HG03175 (cell line): Measurements from ENCODE around the gene TTC8.
"Not testable (repeated sequence)": the region's sequence is repeated elsewhere in the genome, so short reads cannot be mapped to it uniquely, and the experiment has no call there.

ENCODE experiments used
- ATAC-seq: cut with Tn5 transposase; IDR thresholded peaks from one replicate; pipeline ENCODE4 v1.9.1; 2021; ENCODE audit warnings: mild to moderate bottlenecking, moderate library complexity; ENCODE audit not compliant: unreplicated experiment

The TTC8 gene

DNA sequence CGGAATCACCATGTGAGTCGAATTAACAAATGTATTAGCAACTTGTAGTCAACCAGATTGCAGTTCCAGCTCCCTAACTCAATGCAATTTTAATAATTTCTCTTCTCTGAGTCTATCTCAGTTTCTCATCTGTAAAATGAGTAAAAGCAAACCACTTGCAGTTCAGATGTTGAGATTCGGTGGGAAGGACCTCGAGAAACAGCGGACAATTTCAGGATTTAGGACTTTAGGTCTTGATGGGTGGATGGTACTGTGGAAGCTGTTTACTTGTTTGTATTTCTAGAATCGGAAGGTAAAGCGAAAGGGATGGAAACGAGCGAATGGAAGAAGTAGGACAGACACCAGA, 510 bp upstream of the TTC8 start:
- peak; percentile 14 for ATAC-seq

DNA sequence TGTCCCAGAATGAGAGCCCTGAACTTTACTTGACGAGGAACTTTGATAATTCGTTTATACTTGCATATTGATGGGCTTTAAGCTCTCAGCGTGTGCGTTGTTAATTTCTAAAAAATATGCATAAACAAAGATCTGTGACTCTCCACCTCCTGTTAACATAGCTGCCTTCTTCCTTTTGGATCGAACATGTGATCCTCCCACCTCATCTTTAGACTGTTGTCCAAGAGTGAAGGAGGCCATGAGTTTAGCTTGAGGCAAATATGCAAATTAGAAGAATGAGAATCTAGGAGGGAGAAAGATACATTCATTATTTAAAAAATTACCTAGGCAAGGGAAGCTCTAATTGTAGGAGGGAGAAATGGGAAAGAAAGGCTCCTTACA, 617 bp downstream of the TTC8 start:
- ATAC-seq, result no peak

DNA sequence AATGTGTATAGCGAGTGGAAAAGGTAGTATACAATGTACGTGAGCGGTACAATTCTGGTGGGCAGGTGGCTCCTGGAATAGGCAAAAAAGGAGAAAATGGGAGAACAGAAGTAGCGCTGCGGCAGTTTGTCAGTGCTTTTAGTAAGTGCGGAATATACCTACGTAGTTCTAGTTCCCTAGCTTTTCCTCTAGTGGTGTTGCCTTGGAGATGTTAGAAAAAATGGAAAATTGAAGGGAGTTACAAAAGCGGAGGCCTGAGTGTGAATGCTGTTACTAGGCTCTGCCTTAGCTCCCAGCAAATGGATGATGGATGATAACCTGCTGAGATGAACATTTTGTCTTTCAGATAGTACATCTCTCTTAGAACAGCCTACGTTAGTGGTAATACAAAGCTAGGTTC, 1.1 kb downstream of the TTC8 start:
- ATAC-seq, result no peak

DNA sequence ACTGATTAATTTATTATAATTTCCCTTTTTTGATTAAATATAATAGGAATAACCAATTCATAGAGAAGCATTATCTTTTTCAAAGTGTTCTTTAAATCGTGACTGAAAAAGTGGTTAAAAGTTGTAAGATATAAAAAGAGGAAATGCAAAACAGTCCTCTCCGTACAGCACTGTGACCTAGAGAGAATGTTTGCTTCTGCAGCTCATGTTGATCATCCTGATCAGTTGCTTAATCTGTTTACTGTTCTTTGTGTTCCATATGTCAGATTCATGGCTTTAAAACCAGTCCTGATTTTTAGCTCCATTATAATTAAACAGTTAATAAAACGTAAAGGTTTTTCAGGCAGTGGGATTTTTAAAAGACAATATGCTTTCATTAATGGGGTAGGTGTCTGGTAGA, 4.7 kb downstream of the TTC8 start:
- no peak for ATAC-seq

DNA sequence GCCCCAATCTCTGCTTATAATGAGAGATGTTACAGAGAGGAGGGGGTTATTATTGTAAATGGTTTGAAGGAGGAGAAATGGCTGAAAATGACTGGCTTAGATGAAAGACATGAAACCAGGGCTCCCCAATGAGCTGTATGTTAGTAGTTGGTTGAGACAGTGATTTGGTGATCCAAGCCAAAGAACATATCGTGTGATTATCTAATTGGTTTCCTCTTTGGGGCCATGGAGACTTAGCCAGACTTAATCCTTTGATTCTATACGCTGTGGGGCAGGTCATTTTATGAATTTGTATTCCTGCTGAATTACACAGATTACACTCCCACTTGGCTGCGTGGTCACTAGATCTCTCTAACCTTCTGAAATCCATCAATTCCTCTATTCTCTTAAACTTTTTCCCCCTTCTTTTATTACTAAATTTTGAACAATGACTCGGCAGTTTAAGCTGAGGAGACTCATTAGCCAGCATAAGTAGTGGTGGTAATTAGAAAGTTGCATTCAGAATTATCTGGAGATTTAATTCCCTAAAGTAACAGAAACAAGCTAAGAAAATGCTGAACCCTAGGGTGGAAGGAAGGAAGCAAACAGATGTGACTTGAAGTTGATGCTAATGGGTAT, 5.3 kb downstream of the TTC8 start:
- no peak for ATAC-seq

DNA sequence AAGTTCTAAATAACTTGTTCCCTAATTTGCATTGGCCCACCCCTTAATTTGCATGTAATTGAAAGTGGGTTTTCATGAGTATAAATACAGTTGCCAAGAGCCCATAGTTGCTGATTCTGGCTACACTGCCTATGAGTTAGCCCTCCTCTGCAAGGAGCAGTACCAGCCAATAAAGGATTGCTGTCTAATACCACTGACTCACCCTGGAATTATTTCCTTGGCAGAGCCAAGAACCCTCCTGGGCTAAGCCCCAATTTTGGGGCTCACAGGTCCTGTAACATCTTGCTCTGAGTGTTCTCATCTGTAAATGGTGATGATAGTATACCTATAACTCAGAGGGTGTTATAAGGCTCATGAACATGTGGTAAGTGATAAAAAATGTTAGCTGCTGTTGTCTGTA, 6.8 kb downstream of the TTC8 start:
- no peak for ATAC-seq

DNA sequence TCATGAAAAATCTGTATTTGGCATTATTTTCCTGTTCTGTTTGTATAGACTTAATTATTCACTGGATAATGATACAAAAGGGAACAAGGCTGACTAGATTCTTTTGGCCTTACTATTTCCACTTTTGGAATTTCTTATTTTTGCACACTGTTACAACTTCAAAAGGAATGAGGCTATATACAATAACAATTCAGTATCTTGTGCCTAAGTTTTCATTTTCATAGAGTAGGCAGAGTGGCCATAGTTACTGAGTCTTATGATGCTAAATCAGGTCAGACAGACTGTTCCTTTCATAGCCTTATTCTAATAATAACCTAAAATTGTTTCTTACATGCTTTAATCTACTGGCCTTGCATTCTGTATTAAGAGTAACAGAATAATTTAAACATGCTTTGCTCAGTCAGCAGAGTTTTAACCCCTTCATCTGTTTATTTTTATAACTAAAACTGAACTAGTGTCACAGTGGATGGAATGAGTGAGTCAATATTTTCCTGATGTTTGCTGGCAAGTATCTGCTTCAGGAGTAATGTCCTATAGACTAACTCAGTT, 10.5 kb downstream of the TTC8 start:
- no peak for ATAC-seq

DNA sequence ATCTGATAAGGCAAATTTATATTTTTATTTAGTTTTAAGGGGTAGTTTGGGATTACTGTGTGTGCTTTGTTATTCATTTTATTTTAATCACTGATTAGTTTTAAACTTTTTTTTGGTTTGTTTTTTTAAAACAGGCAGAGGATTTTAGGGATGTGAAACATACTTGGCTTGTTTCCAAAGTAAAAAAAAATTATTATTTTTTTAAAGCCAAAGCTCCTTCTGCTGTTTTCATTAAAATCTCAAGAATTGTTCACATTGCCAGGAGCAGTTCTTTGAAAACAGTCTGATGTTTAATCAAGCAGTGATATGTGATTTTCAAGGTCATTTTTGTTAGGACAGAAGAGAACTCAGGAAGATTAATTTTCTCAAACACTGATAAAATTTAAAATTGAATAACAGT, 11.2 kb downstream of the TTC8 start:
- ATAC-seq, result no peak

DNA sequence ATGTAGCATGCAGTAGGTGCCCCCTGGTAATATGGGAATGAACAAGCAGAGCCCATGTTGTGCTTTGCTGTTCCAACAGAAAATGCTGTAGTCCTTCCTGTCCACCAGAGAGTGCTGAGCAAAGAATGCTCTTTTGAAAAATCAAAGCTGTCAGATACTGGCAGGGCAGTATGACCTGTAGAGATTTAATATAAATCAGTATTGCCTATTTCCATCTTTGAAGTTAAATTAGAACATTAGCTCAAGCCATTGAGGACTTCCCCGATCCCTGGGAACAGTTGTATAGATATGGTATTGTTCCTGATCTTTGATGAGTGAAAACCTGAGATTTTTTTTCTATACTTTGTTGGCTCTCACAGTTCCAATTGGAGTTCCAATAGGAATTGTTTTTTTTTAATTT, 13.0 kb downstream of the TTC8 start:
- no peak for ATAC-seq

DNA sequence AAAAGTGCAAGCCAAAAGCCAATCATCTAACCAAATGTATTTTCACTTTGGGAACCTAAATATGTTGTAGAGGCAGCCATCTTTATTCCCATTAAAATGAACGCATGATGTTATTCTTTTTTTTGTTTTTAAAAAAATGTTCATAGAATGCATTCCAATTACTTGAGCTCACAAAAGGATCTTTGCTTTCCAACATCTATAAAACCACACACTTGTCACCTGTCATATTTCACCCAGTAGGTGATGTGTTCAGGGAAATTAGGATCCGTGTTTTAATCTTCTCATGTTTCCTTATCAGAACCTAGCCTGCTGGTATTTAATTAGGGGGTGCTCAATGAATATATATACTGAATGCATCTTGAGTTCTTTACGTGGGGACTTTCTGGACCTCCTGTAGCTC, 13.6 kb downstream of the TTC8 start:
- no peak for ATAC-seq

DNA sequence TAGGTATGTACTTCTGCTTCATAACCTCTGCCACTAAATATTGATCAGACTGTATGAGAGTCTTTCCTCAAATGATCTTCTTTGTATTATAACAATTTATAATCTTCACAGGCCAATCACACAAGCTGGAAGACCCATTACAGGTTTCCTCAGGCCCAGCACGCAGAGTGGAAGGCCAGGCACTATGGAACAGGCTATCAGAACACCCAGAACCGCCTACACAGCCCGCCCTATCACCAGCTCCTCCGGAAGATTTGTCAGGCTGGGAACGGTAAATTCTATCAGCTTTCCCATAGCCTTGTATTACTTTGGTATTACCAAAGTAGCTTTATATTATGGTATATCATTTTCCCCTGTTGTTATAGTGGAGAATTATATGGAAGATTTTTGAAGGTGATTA, 16.5 kb downstream of the TTC8 start:
- ATAC-seq, result no peak

DNA sequence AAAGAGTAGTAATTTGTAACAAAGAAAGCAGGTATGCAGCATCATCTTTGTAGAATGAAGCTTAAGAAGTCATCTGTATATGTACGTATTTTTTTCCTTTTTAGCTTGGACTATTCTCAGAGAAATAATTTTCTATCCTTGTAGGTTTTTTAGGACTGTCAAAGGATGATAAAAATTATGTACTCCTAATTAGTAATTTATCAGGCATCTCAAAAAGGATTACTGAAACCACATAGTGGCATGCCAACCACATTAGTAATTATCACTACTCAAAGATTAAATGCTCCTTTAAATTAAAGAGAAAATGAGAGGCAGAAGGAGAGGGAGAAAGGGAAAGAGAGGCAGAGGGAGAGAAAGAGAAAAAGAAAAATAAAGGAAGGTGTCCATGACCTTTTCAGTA, 17.3 kb downstream of the TTC8 start:
- no peak for ATAC-seq

DNA sequence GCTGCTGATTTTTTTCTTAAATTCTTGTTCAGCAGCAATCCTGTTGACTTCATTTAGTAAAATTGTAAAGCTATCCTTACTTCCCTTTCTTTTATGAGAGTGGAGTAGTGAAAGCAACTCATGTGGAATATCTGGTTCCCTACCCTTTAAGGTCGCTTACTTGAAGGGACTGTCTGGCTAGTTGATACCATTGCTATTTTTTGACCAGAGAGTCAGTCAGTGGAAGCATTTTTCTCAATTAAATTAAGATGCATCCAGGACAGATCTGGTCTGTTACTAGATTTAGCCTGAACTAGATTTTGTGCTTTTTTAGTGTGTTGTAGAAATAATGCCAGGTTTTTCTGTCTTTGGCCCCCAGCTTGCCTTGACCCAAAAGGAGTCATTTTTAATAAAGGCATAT, 18.0 kb downstream of the TTC8 start:
- ATAC-seq, result no peak

DNA sequence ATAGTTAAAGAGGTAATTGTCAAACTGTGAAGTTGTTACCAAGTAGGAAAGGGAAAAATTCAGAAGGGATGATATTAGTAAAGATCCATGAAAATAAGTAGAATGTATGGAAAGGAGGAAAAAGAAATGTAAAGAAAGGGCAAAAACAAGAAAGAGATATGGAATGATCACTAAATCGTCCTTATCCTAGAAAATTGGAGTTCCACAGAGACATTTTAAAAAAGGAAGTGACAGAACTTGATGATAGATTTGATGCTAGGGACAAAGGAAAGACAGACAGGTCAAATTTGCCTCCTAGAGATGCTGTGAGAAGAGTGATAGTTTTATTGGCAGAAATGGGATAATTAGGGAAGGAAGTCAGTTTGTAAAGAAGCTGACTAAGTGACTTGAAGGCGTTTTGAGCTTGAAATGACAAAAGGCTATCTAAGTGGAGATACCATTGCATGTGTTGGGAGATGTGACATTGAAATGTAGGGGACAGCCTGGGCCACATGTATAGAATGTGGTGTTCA, 20.6 kb downstream of the TTC8 start:
- no peak for ATAC-seq

DNA sequence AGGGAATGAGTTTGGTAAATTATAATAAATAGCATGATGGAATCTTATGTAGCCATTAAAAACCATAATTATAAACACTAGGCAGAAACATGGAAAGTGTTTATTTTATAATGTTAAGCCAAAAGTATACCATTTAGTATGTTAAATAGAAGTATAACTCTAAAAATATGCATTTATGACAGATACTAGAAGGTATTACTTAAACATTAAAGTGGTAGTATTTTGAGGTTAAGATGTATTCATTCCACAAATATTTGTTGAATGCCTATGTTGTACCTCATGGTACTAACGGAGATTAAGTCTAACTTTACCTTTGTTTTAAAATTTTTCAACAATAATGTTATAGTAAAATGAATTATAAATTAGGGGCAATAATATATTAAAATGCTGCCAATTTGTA, 24.1 kb downstream of the TTC8 start:
- no peak for ATAC-seq

DNA sequence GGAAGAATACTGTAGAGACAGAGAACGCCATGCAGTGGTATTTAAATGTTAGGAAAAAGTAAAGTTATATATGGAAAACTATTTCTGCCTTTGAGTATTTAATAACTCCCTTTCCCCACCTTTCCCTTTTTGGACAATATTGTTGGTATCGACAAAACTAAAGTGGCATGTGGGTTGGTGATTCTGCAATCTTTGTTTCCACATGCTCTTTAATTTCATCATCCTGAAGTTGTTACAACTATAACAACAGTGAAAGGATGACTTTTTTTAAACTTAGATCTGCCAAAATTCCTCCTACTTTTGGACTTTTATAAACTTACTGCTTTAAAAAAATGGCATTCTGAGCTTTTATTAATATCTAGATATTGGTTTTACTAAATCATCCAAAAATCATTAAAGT, 25.3 kb downstream of the TTC8 start:
- no peak for ATAC-seq

DNA sequence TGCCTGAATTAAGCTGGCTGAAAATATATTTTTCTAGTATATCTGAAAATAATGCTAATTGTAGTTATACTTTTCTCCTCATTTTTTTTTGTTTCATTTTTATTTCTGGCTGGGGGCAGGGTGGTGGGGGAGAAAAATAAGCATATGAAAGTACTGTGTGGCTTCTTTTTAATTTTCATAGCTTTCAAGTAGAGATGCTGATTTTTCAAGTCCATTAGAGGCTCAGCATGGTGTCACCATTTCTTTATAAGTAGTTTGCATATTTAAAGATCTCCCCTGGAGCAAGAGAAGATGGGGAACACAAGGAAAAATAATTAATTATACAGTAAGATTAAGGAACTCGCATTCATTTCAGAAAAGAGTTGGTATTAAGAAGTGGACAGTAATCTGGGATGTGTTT, 27.1 kb downstream of the TTC8 start:
- no peak for ATAC-seq

DNA sequence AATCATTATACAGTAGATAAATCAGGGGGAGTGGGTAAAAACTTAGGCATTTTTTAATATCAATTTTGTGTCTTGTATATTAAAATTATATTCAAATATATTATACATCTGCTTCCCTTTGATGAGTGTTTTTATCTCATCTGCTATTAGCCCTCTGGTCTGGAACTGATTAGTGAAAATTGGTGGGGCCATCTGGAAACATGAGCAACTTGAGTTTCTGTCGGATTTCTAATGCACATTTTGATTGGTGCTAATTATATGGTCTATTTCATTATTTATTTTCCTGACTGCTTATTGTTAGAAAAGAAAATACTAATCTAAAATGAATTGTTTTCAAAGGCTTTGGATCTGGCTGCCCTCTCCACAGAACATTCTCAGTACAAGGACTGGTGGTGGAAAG, 28.2 kb downstream of the TTC8 start:
- ATAC-seq, result no peak

DNA sequence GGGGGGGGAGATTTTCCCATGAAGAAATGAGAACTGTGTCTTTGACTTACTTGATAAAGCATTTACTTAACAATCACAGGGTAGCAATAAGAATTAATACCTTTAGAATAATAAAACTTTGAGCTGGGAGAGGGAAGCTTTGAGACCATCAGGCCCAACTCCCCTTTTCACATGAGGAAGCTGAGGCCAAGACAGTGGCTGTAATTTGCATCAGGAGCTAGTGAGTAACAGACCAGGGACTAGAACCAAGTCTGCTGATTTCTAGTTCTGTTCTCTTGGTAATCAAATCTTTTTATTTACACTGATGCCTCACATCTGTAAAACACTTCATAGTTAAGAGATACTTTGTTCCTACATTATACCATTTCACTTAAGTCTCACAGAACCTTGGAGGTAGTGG, 28.7 kb downstream of the TTC8 start:
- ATAC-seq, result no peak

DNA sequence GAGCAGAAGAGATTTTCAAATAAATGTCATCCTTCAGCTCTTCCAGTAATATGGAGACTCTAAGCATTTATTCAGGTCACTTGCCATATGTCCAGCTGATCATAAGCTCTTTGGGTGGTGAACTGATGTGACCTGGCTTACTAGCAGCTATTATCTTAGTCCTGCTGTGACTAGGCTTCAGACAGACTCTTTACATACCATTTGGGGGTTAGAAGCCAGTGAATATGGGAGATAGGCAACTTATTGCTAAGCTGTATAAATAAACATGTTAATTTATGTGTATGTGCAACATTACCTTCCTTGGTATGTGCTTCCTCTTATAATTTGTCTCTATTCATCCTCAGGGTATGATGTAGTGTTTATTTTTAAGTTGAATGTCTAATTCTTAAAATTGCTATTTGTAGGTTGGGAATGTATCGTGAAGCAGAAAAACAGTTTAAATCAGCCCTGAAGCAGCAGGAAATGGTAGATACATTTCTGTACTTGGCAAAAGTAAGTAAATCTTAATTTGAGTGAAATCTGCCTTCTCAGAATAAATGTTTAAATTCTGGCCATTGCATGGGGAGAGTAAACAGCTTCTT, 32.4 kb downstream of the TTC8 start:
- ATAC-seq, result no peak

DNA sequence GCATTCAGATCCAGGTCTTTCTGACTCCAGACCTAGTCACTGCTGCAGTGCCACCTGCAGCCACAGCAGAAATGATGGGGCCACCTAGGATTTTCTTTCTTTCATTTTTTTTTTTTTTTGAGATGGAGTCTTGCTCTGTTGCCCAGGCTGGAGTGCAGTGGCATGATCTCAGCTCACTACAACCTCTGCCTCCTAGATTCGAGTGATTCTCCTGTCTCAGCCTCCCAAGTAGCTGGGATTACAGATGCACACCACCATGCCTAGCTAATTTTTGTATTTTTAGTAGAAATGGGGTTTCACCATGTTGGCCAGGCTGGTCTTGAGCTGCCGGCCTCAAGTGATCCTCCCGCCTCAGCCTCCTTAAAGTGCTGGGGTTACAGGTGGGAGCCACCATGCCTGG, 33.4 kb downstream of the TTC8 start:
- not testable (repeated sequence) for ATAC-seq

DNA sequence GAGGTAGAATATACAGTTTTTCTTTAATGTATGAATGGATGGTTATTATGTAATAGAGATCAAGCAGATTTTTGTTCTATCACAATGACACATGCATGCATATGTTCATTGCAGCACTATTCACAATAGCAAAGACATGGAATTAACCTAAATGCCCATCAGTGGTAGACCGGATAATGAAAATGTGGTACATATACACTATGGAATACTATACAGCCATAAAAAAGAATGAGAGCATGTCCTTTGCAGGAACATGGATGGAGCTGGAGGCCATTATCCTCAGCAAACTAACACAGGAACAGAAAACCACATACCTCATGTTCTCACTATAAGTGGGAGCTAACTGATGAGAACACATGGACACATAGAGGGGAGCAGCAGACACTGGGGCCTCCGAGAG, 34.7 kb downstream of the TTC8 start:
- not testable (repeated sequence) for ATAC-seq

DNA sequence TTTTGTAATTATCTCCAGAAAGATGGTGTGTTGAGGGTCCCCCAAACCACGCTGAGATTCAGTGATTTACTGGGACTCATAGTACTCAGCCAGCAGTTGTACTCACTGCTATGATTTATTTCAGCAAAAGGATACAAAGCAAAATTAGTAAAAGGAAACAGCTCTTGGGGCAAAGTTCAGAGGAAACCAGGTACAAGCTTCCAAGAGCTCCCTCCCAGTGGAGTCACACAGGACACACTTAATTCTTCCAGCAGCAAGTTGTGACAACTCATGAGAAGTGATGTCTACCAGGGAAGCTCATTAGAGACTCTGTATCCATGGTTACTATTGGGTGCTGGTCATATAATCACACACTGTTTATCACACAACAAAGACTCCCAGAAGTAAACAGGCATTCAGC, 38.7 kb downstream of the TTC8 start:
- no peak for ATAC-seq
